ENCODE data around the gene KIR3DL2.

KIR3DL2 gene

GRCh38 chr19:54877471-54877870 is 27.2 kb downstream of the KIR3DL2 start:
- H3K27ac ChIP-seq = no peak overlapping the region
- H3K9me3 ChIP-seq (ENCODE audit: severe bottlenecking) = no peaks in the 10 kb centered on the region
- DNase-seq = no peak
- TF ChIP-seq CTCF (IDR thresholded peaks at IDR 0.05; ENCODE audit: low read depth, low read length) = no peak
- H3K4me3 ChIP-seq (ENCODE audit: low read depth, low read length) = no peak overlapping the region
- H3K36me3 ChIP-seq = no peaks in the 10 kb centered on the region
- peaks cover 87% of the 10 kb centered on the region for H3K27me3 ChIP-seq (ENCODE audit: insufficient read depth, low read depth, severe bottlenecking)

GRCh38 chr19:54881884-54882283 is 31.6 kb downstream of the KIR3DL2 start:
- no peak for TF ChIP-seq CTCF (IDR thresholded peaks at IDR 0.05; ENCODE audit: low read depth, low read length)
- Histone ChIP-seq H3K36me3 (no peaks in the 10 kb centered on the region), H3K27me3 (ENCODE audit: insufficient read depth, low read depth, severe bottlenecking) (peaks cover 87% of the 10 kb centered on the region), H3K27ac (no peak overlapping the region), H3K9me3 (ENCODE audit: severe bottlenecking) (no peaks in the 10 kb centered on the region), H3K4me3 (ENCODE audit: low read depth, low read length) (no peak overlapping the region)
- DNase-seq = no peak

GRCh38 chr19:54882758-54883157 is 32.5 kb downstream of the KIR3DL2 start:
- TF ChIP-seq CTCF (IDR thresholded peaks at IDR 0.05; ENCODE audit: low read depth, low read length) = no peak
- Histone ChIP-seq H3K27me3 (ENCODE audit: insufficient read depth, low read depth, severe bottlenecking) (peaks cover 88% of the 10 kb centered on the region), H3K27ac (no peak overlapping the region), H3K36me3 (no peaks in the 10 kb centered on the region), H3K9me3 (ENCODE audit: severe bottlenecking) (no peaks in the 10 kb centered on the region), H3K4me3 (ENCODE audit: low read depth, low read length) (no peak overlapping the region)
- DNase-seq = no peak

- H3K36me3 ChIP-seq = no peaks in the 10 kb centered on the region
- no peak overlapping the region for H3K27ac ChIP-seq
- no peaks in the 10 kb centered on the region for H3K9me3 ChIP-seq (ENCODE audit: severe bottlenecking)
- no peak overlapping the region for H3K4me3 ChIP-seq (ENCODE audit: low read depth, low read length)
- TF ChIP-seq CTCF (IDR thresholded peaks at IDR 0.05; ENCODE audit: low read depth, low read length) = no peak
- no peak for DNase-seq
- H3K27me3 ChIP-seq (ENCODE audit: insufficient read depth, low read depth, severe bottlenecking) = peaks cover 88% of the 10 kb centered on the region
Observed at GRCh38 chr19:54883228-54883627, 33.0 kb downstream of the KIR3DL2 start.

- TF ChIP-seq CTCF (IDR thresholded peaks at IDR 0.05; ENCODE audit: low read depth, low read length) = no peak
- H3K36me3 ChIP-seq = no peaks in the 10 kb centered on the region
- no peaks in the 10 kb centered on the region for H3K9me3 ChIP-seq (ENCODE audit: severe bottlenecking)
- H3K27me3 ChIP-seq (ENCODE audit: insufficient read depth, low read depth, severe bottlenecking) = peaks cover 82% of the 10 kb centered on the region
- no peak for DNase-seq
- no peak overlapping the region for H3K27ac ChIP-seq
- H3K4me3 ChIP-seq (ENCODE audit: low read depth, low read length) = no peak overlapping the region
Observed at GRCh38 chr19:54888239-54888638, 38.0 kb downstream of the KIR3DL2 start.

- Histone ChIP-seq H3K9me3 (ENCODE audit: severe bottlenecking) (no peaks in the 10 kb centered on the region), H3K4me3 (ENCODE audit: low read depth, low read length) (no peak overlapping the region), H3K36me3 (no peaks in the 10 kb centered on the region), H3K27ac (no peak overlapping the region), H3K27me3 (ENCODE audit: insufficient read depth, low read depth, severe bottlenecking) (peaks cover 78% of the 10 kb centered on the region)
- no peak for TF ChIP-seq CTCF (IDR thresholded peaks at IDR 0.05; ENCODE audit: low read depth, low read length)
- DNase-seq = no peak
Observed at GRCh38 chr19:54889566-54889965, 39.3 kb downstream of the KIR3DL2 start.
